MM.1S (cell line): ENCODE measurements around the gene VWA7.

Source experiments
- EZH2phosphoT487 ChIP-seq: fragments of 300-600 bp; sonication (generic); IDR thresholded peaks from 2 replicates; pipeline ENCODE4 v1.6.1; 2018; ENCODE audit warnings: antibody characterized with exemption, low read length
- TF ChIP-seq, protein P1 (sequence below): fragments of 300-600 bp; sonication (generic); IDR thresholded peaks from 2 replicates; pipeline ENCODE4 v1.5.1; 2016; ENCODE audit warnings: antibody characterized with exemption, low read length, mixed read lengths

DNA sequence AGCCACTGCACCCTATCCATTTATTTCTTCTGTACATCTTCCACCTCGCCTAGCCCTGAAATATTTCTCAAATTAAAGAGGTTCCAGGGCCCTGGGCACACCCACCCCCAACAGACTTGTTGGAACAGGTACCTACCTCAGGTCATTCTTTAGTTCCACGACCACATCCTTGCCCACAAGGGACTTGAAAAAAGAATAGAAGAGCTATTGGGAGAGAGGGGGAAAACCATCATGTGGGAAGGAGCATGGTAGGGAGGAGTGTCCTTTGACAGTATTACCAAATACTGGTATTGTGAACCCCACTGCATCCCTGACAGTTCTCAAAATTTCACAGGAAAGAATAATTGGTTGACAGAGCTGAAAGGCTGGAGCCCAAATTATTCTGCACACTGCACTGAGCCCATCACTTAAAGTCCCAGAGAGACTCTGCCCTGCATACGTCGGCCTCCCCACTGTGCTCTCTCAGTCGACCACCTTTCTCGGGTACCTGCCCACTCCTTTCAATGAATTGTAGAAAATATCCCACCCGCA lies 28.9 kb upstream of the VWA7 start:
- TF ChIP-seq, protein P1, sequence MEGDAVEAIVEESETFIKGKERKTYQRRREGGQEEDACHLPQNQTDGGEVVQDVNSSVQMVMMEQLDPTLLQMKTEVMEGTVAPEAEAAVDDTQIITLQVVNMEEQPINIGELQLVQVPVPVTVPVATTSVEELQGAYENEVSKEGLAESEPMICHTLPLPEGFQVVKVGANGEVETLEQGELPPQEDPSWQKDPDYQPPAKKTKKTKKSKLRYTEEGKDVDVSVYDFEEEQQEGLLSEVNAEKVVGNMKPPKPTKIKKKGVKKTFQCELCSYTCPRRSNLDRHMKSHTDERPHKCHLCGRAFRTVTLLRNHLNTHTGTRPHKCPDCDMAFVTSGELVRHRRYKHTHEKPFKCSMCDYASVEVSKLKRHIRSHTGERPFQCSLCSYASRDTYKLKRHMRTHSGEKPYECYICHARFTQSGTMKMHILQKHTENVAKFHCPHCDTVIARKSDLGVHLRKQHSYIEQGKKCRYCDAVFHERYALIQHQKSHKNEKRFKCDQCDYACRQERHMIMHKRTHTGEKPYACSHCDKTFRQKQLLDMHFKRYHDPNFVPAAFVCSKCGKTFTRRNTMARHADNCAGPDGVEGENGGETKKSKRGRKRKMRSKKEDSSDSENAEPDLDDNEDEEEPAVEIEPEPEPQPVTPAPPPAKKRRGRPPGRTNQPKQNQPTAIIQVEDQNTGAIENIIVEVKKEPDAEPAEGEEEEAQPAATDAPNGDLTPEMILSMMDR: no peak
- TF ChIP-seq EZH2phosphoT487: no peak
